ENCODE measurements around the gene SNTG2. TPM values are rescaled to one million over a fixed set of nuclear protein-coding genes. Genes with fewer than 3 reads are reported as not detected.

SNTG2 gene
- total RNA-seq, 1 experiment from 2014 or later, result not detected

DNA sequence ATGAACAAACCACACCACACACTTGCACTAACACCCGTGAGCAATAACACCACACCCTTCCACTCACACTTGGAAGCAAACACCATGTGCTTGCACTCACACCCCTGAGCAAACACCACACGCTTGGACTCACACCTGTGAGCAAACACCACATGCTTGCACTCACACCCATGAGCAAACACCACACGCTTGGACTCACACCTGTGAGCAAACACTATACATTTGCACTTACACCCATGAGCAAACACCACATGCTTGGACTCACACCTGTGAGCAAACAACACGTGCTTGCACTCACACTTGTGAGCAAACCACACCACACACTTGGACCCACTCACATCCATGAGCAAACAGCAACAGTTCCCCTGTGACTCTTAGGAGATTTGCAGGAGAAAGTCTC lies 24.4 kb downstream of the SNTG2 start:
- H3K9me3 ChIP-seq, result peaks cover 2% of the 10 kb centered on the region; the same call in 1 of the 2 replicates
- Mint-ChIP-seq H3K4me1 (ENCODE audit: low read depth, unreplicated experiment) (no peaks in the 10 kb centered on the region), H3K27ac (ENCODE audit: unreplicated experiment) (no peak overlapping the region), H3K9me3 (ENCODE audit: unreplicated experiment) (peaks cover 10% of the 10 kb centered on the region), H3K4me3 (ENCODE audit: unreplicated experiment) (no peak overlapping the region), H3K36me3 (ENCODE audit: insufficient read depth, unreplicated experiment) (no peaks in the 10 kb centered on the region), H3K27me3 (ENCODE audit: insufficient read depth, unreplicated experiment) (peaks cover 5% of the 10 kb centered on the region)
- H3K36me3 ChIP-seq (ENCODE audit: control insufficient read depth, insufficient read depth, low read length), result no peaks in the 10 kb centered on the region
- TF ChIP-seq, protein P1, sequence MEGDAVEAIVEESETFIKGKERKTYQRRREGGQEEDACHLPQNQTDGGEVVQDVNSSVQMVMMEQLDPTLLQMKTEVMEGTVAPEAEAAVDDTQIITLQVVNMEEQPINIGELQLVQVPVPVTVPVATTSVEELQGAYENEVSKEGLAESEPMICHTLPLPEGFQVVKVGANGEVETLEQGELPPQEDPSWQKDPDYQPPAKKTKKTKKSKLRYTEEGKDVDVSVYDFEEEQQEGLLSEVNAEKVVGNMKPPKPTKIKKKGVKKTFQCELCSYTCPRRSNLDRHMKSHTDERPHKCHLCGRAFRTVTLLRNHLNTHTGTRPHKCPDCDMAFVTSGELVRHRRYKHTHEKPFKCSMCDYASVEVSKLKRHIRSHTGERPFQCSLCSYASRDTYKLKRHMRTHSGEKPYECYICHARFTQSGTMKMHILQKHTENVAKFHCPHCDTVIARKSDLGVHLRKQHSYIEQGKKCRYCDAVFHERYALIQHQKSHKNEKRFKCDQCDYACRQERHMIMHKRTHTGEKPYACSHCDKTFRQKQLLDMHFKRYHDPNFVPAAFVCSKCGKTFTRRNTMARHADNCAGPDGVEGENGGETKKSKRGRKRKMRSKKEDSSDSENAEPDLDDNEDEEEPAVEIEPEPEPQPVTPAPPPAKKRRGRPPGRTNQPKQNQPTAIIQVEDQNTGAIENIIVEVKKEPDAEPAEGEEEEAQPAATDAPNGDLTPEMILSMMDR (IDR thresholded peaks at IDR 0.05; ENCODE audit: insufficient read depth in 1 of 2, low read depth in 1 of 2, low read length in 1 of 2, severe bottlenecking in 1 of 2, unreplicated experiment in 1 of 2), result no peak
- no peak for DNase-seq
- H3K27me3 ChIP-seq (replicated peaks; ENCODE audit: control insufficient read depth, insufficient read depth, low read length), result no peaks in the 10 kb centered on the region
- POLR2A ChIA-PET, result no interaction called here
- intact Hi-C loops (cut with micrococcal nuclease; ENCODE audit: unreplicated experiment), result no loop called here
- no peak overlapping the region for H3K4me3 ChIP-seq (ENCODE audit: low read depth, low read length)
- no peaks in the 10 kb centered on the region for H3K4me1 ChIP-seq
- CTCF ChIA-PET, result no interaction called here
- BruUV-seq (replicated peaks), result no TSS peak

DNA sequence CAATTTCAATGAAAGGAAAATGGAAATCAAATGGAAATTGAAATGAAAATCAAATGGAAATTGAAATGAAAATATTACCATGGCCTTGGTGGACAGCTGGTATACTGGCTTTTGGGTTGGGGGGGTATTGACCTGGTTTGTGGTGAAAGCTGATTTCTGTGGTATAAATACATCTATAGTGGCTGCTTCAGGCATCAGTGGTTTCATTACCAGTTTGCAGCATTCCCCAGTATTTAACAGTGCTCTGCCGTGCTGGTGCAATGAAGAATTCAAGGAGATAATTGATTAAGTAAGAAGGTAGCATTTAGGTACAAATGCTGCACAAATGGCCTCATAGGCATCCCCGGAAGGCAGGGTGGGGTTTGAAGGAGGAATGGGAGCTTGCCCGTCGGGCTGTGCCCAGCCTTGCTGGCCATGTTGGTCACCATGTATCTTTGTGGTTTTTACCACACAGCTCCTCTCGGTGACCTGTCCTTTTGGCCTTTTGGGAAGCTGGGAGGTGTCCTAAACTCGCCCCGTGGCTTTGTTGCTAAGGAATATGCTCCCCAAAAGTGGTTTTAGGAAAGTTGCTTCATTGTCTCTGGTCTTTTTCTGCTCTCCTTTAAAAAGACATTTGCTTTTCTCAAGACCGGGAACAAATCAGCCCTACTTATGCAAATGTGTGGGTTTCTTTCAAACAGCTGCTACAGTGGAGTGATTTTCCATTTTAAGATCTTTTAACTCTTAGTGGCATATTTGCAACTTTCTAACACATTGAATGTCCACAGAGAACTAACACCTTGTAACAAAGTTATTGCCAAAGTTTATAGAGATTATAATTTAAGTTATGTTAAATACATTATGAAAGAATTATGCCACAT lies 28.6 kb downstream of the SNTG2 start:
- peaks cover 10% of the 10 kb centered on the region for H3K9me3 Mint-ChIP-seq (ENCODE audit: unreplicated experiment)
- H3K36me3 ChIP-seq (ENCODE audit: control insufficient read depth, insufficient read depth, low read length), result peaks cover 2% of the 10 kb centered on the region; the same call in 1 of the 2 replicates
- peaks cover 12% of the 10 kb centered on the region for H3K27me3 Mint-ChIP-seq (ENCODE audit: insufficient read depth, unreplicated experiment)
- TF ChIP-seq, protein P1 (IDR thresholded peaks at IDR 0.05; ENCODE audit: insufficient read depth in 1 of 2, low read depth in 1 of 2, low read length in 1 of 2, severe bottlenecking in 1 of 2, unreplicated experiment in 1 of 2), result no peak
- H3K4me1 ChIP-seq, result no peaks in the 10 kb centered on the region
- H3K27ac Mint-ChIP-seq (ENCODE audit: unreplicated experiment), result no peak overlapping the region
- no peaks in the 10 kb centered on the region for H3K4me1 Mint-ChIP-seq (ENCODE audit: low read depth, unreplicated experiment)
- no peaks in the 10 kb centered on the region for H3K36me3 Mint-ChIP-seq (ENCODE audit: insufficient read depth, unreplicated experiment)
- H3K4me3 Mint-ChIP-seq (ENCODE audit: unreplicated experiment), result no peak overlapping the region
- BruUV-seq (replicated peaks), result no TSS peak
- POLR2A ChIA-PET, result no interaction called here
- H3K9me3 ChIP-seq, result no peaks in the 10 kb centered on the region
- H3K4me3 ChIP-seq (ENCODE audit: low read depth, low read length), result no peak overlapping the region
- DNase-seq, result no peak
- H3K27me3 ChIP-seq (replicated peaks; ENCODE audit: control insufficient read depth, insufficient read depth, low read length), result no peaks in the 10 kb centered on the region
- intact Hi-C loops (cut with micrococcal nuclease; ENCODE audit: unreplicated experiment), result no loop called here
- CTCF ChIA-PET, result no interaction called here

DNA sequence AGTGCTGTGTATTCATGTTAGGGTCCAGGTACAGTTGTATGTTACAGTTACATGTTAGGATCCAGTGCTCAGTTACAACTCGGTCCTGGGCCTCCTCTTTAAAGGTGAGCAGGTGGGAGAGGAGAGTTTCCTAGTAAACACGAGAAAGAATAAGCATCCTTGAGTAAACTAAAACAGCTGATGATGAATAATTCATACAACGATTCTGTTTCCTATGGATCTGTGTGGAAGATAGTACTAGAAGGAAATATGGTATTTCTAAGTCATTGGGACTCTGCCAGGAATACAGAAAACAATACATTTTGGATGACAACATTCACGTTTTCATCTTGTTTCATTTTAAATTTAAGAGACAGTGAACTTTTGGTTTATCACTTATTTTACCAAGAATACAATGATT lies 29.5 kb downstream of the SNTG2 start:
- no peaks in the 10 kb centered on the region for H3K9me3 ChIP-seq
- DNase-seq, result no peak
- no peak overlapping the region for H3K4me3 Mint-ChIP-seq (ENCODE audit: unreplicated experiment)
- TF ChIP-seq, protein P1 (IDR thresholded peaks at IDR 0.05; ENCODE audit: insufficient read depth in 1 of 2, low read depth in 1 of 2, low read length in 1 of 2, severe bottlenecking in 1 of 2, unreplicated experiment in 1 of 2), result no peak
- BruUV-seq (replicated peaks), result no TSS peak
- H3K9me3 Mint-ChIP-seq (ENCODE audit: unreplicated experiment), result peaks cover 3% of the 10 kb centered on the region
- H3K27ac Mint-ChIP-seq (ENCODE audit: unreplicated experiment), result no peak overlapping the region
- ChIA-PET CTCF (no interaction called here), POLR2A (no interaction called here)
- H3K4me1 Mint-ChIP-seq (ENCODE audit: low read depth, unreplicated experiment), result no peaks in the 10 kb centered on the region
- no peaks in the 10 kb centered on the region for H3K27me3 ChIP-seq (replicated peaks; ENCODE audit: control insufficient read depth, insufficient read depth, low read length)
- no peaks in the 10 kb centered on the region for H3K4me1 ChIP-seq
- no peaks in the 10 kb centered on the region for H3K36me3 Mint-ChIP-seq (ENCODE audit: insufficient read depth, unreplicated experiment)
- peaks cover 2% of the 10 kb centered on the region; the same call in 1 of the 2 replicates for H3K36me3 ChIP-seq (ENCODE audit: control insufficient read depth, insufficient read depth, low read length)
- peaks cover 15% of the 10 kb centered on the region for H3K27me3 Mint-ChIP-seq (ENCODE audit: insufficient read depth, unreplicated experiment)
- no peak overlapping the region for H3K4me3 ChIP-seq (ENCODE audit: low read depth, low read length)
- intact Hi-C loops (cut with micrococcal nuclease; ENCODE audit: unreplicated experiment), result no loop called here
